ENCODE data around the gene ITIH5. TPM values are rescaled to one million over a fixed set of nuclear protein-coding genes. Genes with fewer than 3 reads are reported as not detected.

Gene ITIH5
- polyA plus RNA-seq, 1 donor from 2014 or later, result 0.28 TPM

- no peaks in the 10 kb centered on the region for H3K36me3 ChIP-seq (ENCODE audit: insufficient read depth, low read length)
- H3K9ac ChIP-seq (ENCODE audit: low read length), result no peak overlapping the region
- H3K27me3 ChIP-seq (ENCODE audit: insufficient read depth, low read depth, low read length), result no peaks in the 10 kb centered on the region
- H3K9me3 ChIP-seq (ENCODE audit: low read length), result no peaks in the 10 kb centered on the region
- no peaks in the 10 kb centered on the region for H3K9me2 ChIP-seq (ENCODE audit: insufficient read depth, low read length)
- TF ChIP-seq MXI1 (conservative IDR thresholded peaks at IDR 0.05; ENCODE audit: poor library complexity, severe bottlenecking) (no peak), SMC3 (conservative IDR thresholded peaks at IDR 0.05; ENCODE audit: poor library complexity) (no peak), TAF1 (IDR thresholded peaks at IDR 0.05; ENCODE audit: low read depth) (no peak), RAD21 (conservative IDR thresholded peaks at IDR 0.05) (no peak), EP300 (conservative IDR thresholded peaks at IDR 0.05; ENCODE audit: poor library complexity, severe bottlenecking) (no peak), POLR2AphosphoS5 (IDR thresholded peaks at IDR 0.05) (no peak), EZH2 (IDR thresholded peaks at IDR 0.05; ENCODE audit: borderline replicate concordance, insufficient read depth, low read length, poor library complexity, severe bottlenecking) (no peak)
- TF ChIP-seq, protein P1, sequence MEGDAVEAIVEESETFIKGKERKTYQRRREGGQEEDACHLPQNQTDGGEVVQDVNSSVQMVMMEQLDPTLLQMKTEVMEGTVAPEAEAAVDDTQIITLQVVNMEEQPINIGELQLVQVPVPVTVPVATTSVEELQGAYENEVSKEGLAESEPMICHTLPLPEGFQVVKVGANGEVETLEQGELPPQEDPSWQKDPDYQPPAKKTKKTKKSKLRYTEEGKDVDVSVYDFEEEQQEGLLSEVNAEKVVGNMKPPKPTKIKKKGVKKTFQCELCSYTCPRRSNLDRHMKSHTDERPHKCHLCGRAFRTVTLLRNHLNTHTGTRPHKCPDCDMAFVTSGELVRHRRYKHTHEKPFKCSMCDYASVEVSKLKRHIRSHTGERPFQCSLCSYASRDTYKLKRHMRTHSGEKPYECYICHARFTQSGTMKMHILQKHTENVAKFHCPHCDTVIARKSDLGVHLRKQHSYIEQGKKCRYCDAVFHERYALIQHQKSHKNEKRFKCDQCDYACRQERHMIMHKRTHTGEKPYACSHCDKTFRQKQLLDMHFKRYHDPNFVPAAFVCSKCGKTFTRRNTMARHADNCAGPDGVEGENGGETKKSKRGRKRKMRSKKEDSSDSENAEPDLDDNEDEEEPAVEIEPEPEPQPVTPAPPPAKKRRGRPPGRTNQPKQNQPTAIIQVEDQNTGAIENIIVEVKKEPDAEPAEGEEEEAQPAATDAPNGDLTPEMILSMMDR (IDR thresholded peaks at IDR 0.05; ENCODE audit: poor library complexity, severe bottlenecking), result no peak
- TF ChIP-seq, protein P2, sequence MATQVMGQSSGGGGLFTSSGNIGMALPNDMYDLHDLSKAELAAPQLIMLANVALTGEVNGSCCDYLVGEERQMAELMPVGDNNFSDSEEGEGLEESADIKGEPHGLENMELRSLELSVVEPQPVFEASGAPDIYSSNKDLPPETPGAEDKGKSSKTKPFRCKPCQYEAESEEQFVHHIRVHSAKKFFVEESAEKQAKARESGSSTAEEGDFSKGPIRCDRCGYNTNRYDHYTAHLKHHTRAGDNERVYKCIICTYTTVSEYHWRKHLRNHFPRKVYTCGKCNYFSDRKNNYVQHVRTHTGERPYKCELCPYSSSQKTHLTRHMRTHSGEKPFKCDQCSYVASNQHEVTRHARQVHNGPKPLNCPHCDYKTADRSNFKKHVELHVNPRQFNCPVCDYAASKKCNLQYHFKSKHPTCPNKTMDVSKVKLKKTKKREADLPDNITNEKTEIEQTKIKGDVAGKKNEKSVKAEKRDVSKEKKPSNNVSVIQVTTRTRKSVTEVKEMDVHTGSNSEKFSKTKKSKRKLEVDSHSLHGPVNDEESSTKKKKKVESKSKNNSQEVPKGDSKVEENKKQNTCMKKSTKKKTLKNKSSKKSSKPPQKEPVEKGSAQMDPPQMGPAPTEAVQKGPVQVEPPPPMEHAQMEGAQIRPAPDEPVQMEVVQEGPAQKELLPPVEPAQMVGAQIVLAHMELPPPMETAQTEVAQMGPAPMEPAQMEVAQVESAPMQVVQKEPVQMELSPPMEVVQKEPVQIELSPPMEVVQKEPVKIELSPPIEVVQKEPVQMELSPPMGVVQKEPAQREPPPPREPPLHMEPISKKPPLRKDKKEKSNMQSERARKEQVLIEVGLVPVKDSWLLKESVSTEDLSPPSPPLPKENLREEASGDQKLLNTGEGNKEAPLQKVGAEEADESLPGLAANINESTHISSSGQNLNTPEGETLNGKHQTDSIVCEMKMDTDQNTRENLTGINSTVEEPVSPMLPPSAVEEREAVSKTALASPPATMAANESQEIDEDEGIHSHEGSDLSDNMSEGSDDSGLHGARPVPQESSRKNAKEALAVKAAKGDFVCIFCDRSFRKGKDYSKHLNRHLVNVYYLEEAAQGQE (IDR thresholded peaks at IDR 0.05; ENCODE audit: borderline replicate concordance), result no peak
- H3K4me2 ChIP-seq (ENCODE audit: low read length), result no peak overlapping the region
- H2AFZ ChIP-seq (ENCODE audit: low read depth, low read length), result no peak overlapping the region
- H3K27ac ChIP-seq (ENCODE audit: low read length), result no peak overlapping the region
- H3F3A ChIP-seq (ENCODE audit: insufficient read depth, low read length, poor library complexity, severe bottlenecking), result no peaks in the 10 kb centered on the region
- H3K4me3 ChIP-seq (ENCODE audit: low read length), result no peak overlapping the region
- H3K79me2 ChIP-seq (replicated peaks; ENCODE audit: insufficient read depth, low read length), result no peaks in the 10 kb centered on the region
- no peaks in the 10 kb centered on the region for H4K20me1 ChIP-seq (ENCODE audit: insufficient read depth)
Observed at GRCh38 chr10:7635408-7636125, 31.2 kb downstream of the ITIH5 start.

DNA sequence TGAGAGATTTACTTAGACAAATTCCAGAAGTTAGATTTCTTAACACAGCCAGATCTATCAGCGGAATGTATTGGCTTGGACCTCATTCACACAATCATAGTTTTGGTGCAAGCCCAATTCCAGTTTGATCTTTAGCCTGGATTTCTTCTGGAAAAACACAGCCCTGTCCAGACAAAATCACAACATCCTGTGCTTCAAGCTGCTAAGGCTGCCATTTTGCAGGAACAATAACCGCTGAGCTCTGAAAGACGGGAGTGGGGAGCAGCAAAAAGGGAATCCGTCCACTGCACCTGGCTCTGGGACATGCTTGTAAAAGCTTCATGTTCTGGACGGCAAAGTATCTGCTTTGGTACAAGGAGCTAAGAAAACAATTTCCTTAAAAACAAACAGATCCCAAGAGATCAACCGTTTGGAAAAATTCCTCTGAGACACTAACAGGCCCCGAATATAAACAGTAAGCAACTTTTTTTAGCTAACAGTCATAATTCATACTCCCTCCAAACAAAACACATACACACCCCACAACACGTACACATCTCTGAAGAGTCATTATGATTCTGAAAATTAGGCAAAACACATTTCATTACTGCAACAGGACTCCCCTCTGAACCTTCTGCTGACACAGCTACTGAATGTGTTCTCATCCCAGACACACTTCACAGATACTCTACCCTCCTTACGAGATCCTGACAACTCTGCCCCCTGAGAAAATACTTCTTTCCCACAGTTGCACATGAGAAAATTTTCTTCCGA is 32.4 kb downstream of the ITIH5 start:
- H3F3A ChIP-seq (ENCODE audit: insufficient read depth, low read length, poor library complexity, severe bottlenecking), result no peaks in the 10 kb centered on the region
- no peaks in the 10 kb centered on the region for H3K36me3 ChIP-seq (ENCODE audit: insufficient read depth, low read length)
- no peak overlapping the region for H3K4me2 ChIP-seq (ENCODE audit: low read length)
- H3K27me3 ChIP-seq (ENCODE audit: insufficient read depth, low read depth, low read length), result no peaks in the 10 kb centered on the region
- no peak overlapping the region for H3K27ac ChIP-seq (ENCODE audit: low read length)
- H3K79me2 ChIP-seq (replicated peaks; ENCODE audit: insufficient read depth, low read length), result no peaks in the 10 kb centered on the region
- no peaks in the 10 kb centered on the region for H4K20me1 ChIP-seq (ENCODE audit: insufficient read depth)
- H3K9me3 ChIP-seq (ENCODE audit: low read length), result no peaks in the 10 kb centered on the region
- no peak overlapping the region for H3K9ac ChIP-seq (ENCODE audit: low read length)
- TF ChIP-seq SMC3 (conservative IDR thresholded peaks at IDR 0.05; ENCODE audit: poor library complexity) (no peak), EZH2 (IDR thresholded peaks at IDR 0.05; ENCODE audit: borderline replicate concordance, insufficient read depth, low read length, poor library complexity, severe bottlenecking) (no peak)
- TF ChIP-seq, protein P2 (IDR thresholded peaks at IDR 0.05; ENCODE audit: borderline replicate concordance), result no peak
- TF ChIP-seq, protein P1 (IDR thresholded peaks at IDR 0.05; ENCODE audit: poor library complexity, severe bottlenecking), result no peak
- no peak overlapping the region for H2AFZ ChIP-seq (ENCODE audit: low read depth, low read length)
- no peak overlapping the region for H3K4me3 ChIP-seq (ENCODE audit: low read length)
- H3K9me2 ChIP-seq (ENCODE audit: insufficient read depth, low read length), result no peaks in the 10 kb centered on the region
